H1 (cell line): ENCODE data around the gene SAXO1.

Experiments
- CTCF ChIP-seq, 3 experiments: IDR thresholded peaks; 1 replicate in 2 of 3; 2 replicates in 1 of 3; pipeline versions ENCODE4 v1.5.1 to v1.6.1; 2011; ENCODE audit warnings: low read length in 3 of 3, mild to moderate bottlenecking in 3 of 3, inconsistent platforms in 2 of 3, low read depth in 1 of 3, moderate library complexity in 1 of 3; ENCODE audit not compliant: insufficient read depth in 1 of 3; ENCODE audit errors: control extremely low read depth in 1 of 3
- HDAC6 ChIP-seq: IDR thresholded peaks from one replicate; pipeline ENCODE4 v1.7.1; 2012; ENCODE audit warnings: low read depth, mild to moderate bottlenecking, inconsistent platforms, low read length, moderate library complexity
- MAX ChIP-seq: IDR thresholded peaks from 2 replicates; pipeline ENCODE4 v1.6.1; 2012; ENCODE audit warnings: inconsistent platforms
- NANOG ChIP-seq: IDR thresholded peaks from 2 replicates; pipeline ENCODE4 v1.6.1; 2011; ENCODE audit warnings: low read length, low read depth, mild to moderate bottlenecking, inconsistent platforms; ENCODE audit not compliant: insufficient read depth, poor library complexity, severe bottlenecking
- POLR2A ChIP-seq, 2 experiments: IDR thresholded peaks; 1 replicate in 1 of 2; 2 replicates in 1 of 2; pipeline ENCODE4 v1.6.1; 2011; ENCODE audit warnings: low read depth in 2 of 2, low read length in 2 of 2, mild to moderate bottlenecking in 2 of 2; ENCODE audit errors: control extremely low read depth in 1 of 2
- POLR2AphosphoS5 ChIP-seq: IDR thresholded peaks from 2 replicates; pipeline ENCODE4 v1.6.1; 2011; ENCODE audit warnings: low read depth, low read length
- RFX5 ChIP-seq: IDR thresholded peaks from 2 replicates; pipeline ENCODE4 v1.6.1; 2011; ENCODE audit warnings: low read depth, low read length, improper control_type of control experiment, borderline replicate concordance
- RXRA ChIP-seq: IDR thresholded peaks from 2 replicates; pipeline ENCODE4 v1.6.1; 2011; ENCODE audit warnings: low read depth, mild to moderate bottlenecking, low read length, moderate library complexity; ENCODE audit not compliant: insufficient read depth
- USF2 ChIP-seq: IDR thresholded peaks from 2 replicates; pipeline ENCODE4 v1.6.1; 2011; ENCODE audit warnings: low read length, improper control_type of control experiment

- TF ChIP-seq HDAC6 (no peak), RFX5 (no peak), MAX (no peak), POLR2A (IDR thresholded peaks at IDR 0.05; ENCODE audit: control extremely low read depth in 1 of 2, low read depth in 2 of 2, low read length in 2 of 2) (no peak), CTCF (IDR thresholded peaks at IDR 0.05; ENCODE audit: control extremely low read depth in 1 of 3, insufficient read depth in 1 of 3, low read depth in 1 of 3, low read length in 3 of 3) (no peak), USF2 (no peak), RXRA (no peak), NANOG (no peak), POLR2AphosphoS5 (peak; percentile 23; the same call in 1 of the 2 replicates)
These were observed 24.0 kb upstream of the SAXO1 start for GRCh38 chr9:19057033-19057432.
